K562 (cell line): ENCODE data around the gene RDH11.

Experiments used
- ASH1L ChIP-seq: fragments of 450-650 bp; IDR thresholded peaks from 2 replicates; pipeline ENCODE4 v1.6.1; 2018; ENCODE audit warnings: borderline replicate concordance, mild to moderate bottlenecking, low read depth; ENCODE audit not compliant: partially characterized antibody
- ETV5 ChIP-seq: sonication (generic); formaldehyde crosslinking; IDR thresholded peaks from 2 replicates; pipeline ENCODE4 v1.4.0; 2020; ENCODE audit warnings: low read depth, mild to moderate bottlenecking, missing genetic modification reagents
- MAFF ChIP-seq: IDR thresholded peaks from 2 replicates; pipeline ENCODE4 v1.6.1; 2012; ENCODE audit warnings: low read length, improper control_type of control experiment
- MAFK ChIP-seq: IDR thresholded peaks from 2 replicates; pipeline ENCODE4 v1.6.1; 2011; ENCODE audit warnings: low read length, improper control_type of control experiment
- POLR2A ChIP-seq: fragments of 450-650 bp; conservative IDR thresholded peaks from 2 replicates; pipeline ENCODE4 v1.6.1; 2016
- POLR2AphosphoS5 ChIP-seq: IDR thresholded peaks from 2 replicates; pipeline ENCODE4 v1.6.1; 2011; ENCODE audit warnings: mild to moderate bottlenecking, low read depth, low read length, moderate library complexity; ENCODE audit not compliant: control insufficient read depth, insufficient read depth
- TAF1 ChIP-seq: IDR thresholded peaks from 2 replicates; pipeline ENCODE4 v1.6.1; 2011; ENCODE audit warnings: mild to moderate bottlenecking, low read length, moderate library complexity; ENCODE audit not compliant: insufficient read depth, control insufficient read depth, severe bottlenecking; ENCODE audit errors: extremely low read depth
- TAF7 ChIP-seq: fragments of 450-650 bp; IDR thresholded peaks from 2 replicates; pipeline ENCODE4 v1.6.1; 2016; ENCODE audit warnings: missing genetic modification characterization, missing compliant biosample characterization
- ZNF780A ChIP-seq: fragments of 250-450 bp; sonication (Bioruptor Pico); IDR thresholded peaks from 2 replicates; pipeline ENCODE4 v1.5.0; 2021; ENCODE audit warnings: mild to moderate bottlenecking
- TF ChIP-seq, protein P1 (sequence below), 3 experiments: IDR thresholded peaks in 2 of 3; conservative IDR thresholded peaks in 1 of 3; 2 replicates each; pipeline ENCODE4 v1.5.1; 2011 to 2012; ENCODE audit warnings: low read length in 3 of 3, mild to moderate bottlenecking in 3 of 3, control low read depth in 2 of 3, improper control_type of control experiment in 1 of 3, inconsistent platforms in 1 of 3, low read depth in 1 of 3, mixed read lengths in 1 of 3, moderate library complexity in 1 of 3; ENCODE audit not compliant: insufficient read depth in 2 of 3
- TF ChIP-seq, protein P2 (sequence below): IDR thresholded peaks from 3 replicates; pipeline ENCODE4 v1.6.1; 2011; ENCODE audit warnings: borderline replicate concordance, mild to moderate bottlenecking; ENCODE audit not compliant: insufficient read length, insufficient read depth
- TF ChIP-seq, protein P3 (sequence below): fragments of 250-450 bp; sonication (Bioruptor Pico); IDR thresholded peaks from 2 replicates; pipeline ENCODE4 v1.5.0; 2020; ENCODE audit warnings: mild to moderate bottlenecking
- TF ChIP-seq, protein P4 (sequence below): fragments of 450-650 bp; IDR thresholded peaks from 2 replicates; pipeline ENCODE4 v1.6.1; 2017; ENCODE audit warnings: mild to moderate bottlenecking, moderate library complexity

- TF ChIP-seq MAFK (no peak), TAF7 (tag) (no peak), ETV5 (no peak), POLR2AphosphoS5 (peak; percentile 62; the same call in 1 of the 2 replicates), MAFF (no peak), ASH1L (no peak), POLR2A (peak; percentile 86), TAF1 (peak; percentile 33), ZNF780A (CRISPR knock-in tag) (no peak)
- TF ChIP-seq, protein P1, sequence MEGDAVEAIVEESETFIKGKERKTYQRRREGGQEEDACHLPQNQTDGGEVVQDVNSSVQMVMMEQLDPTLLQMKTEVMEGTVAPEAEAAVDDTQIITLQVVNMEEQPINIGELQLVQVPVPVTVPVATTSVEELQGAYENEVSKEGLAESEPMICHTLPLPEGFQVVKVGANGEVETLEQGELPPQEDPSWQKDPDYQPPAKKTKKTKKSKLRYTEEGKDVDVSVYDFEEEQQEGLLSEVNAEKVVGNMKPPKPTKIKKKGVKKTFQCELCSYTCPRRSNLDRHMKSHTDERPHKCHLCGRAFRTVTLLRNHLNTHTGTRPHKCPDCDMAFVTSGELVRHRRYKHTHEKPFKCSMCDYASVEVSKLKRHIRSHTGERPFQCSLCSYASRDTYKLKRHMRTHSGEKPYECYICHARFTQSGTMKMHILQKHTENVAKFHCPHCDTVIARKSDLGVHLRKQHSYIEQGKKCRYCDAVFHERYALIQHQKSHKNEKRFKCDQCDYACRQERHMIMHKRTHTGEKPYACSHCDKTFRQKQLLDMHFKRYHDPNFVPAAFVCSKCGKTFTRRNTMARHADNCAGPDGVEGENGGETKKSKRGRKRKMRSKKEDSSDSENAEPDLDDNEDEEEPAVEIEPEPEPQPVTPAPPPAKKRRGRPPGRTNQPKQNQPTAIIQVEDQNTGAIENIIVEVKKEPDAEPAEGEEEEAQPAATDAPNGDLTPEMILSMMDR (IDR thresholded peaks at IDR 0.05 in 2 of 3, conservative IDR thresholded peaks at IDR 0.05 in 1 of 3; ENCODE audit: insufficient read depth in 2 of 3, low read depth in 1 of 3, low read length in 3 of 3), result no peak
- TF ChIP-seq, protein P2, sequence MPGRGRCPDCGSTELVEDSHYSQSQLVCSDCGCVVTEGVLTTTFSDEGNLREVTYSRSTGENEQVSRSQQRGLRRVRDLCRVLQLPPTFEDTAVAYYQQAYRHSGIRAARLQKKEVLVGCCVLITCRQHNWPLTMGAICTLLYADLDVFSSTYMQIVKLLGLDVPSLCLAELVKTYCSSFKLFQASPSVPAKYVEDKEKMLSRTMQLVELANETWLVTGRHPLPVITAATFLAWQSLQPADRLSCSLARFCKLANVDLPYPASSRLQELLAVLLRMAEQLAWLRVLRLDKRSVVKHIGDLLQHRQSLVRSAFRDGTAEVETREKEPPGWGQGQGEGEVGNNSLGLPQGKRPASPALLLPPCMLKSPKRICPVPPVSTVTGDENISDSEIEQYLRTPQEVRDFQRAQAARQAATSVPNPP, result no peak
- TF ChIP-seq, protein P3, sequence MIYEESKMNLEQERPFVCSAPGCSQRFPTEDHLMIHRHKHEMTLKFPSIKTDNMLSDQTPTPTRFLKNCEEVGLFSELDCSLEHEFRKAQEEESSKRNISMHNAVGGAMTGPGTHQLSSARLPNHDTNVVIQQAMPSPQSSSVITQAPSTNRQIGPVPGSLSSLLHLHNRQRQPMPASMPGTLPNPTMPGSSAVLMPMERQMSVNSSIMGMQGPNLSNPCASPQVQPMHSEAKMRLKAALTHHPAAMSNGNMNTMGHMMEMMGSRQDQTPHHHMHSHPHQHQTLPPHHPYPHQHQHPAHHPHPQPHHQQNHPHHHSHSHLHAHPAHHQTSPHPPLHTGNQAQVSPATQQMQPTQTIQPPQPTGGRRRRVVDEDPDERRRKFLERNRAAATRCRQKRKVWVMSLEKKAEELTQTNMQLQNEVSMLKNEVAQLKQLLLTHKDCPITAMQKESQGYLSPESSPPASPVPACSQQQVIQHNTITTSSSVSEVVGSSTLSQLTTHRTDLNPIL (CRISPR knock-in tag), result no peak
- TF ChIP-seq, protein P4, sequence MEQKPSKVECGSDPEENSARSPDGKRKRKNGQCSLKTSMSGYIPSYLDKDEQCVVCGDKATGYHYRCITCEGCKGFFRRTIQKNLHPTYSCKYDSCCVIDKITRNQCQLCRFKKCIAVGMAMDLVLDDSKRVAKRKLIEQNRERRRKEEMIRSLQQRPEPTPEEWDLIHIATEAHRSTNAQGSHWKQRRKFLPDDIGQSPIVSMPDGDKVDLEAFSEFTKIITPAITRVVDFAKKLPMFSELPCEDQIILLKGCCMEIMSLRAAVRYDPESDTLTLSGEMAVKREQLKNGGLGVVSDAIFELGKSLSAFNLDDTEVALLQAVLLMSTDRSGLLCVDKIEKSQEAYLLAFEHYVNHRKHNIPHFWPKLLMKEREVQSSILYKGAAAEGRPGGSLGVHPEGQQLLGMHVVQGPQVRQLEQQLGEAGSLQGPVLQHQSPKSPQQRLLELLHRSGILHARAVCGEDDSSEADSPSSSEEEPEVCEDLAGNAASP, result no peak
Measured at GRCh38 chr14:67694791-67695393, 672 bp downstream of the RDH11 start.
